H54 (cell line): ENCODE data around the gene ITGA8.

ENCODE experiments used
- DNase-seq: peaks from one replicate; pipeline ENCODE4 v3.0.0; 2011; ENCODE audit warnings: low spot score, mixed read lengths; ENCODE audit not compliant: insufficient read length
- FAIRE-seq: peaks from 3 replicates; lab custom pipeline; 2011; peaks lifted over from hg19 to GRCh38; lab: Jason Lieb, UNC
- POLR2A ChIP-seq: IDR thresholded peaks from 2 replicates; pipeline ENCODE4 v1.6.1; 2011; ENCODE audit warnings: low read depth, mild to moderate bottlenecking, low read length

The ITGA8 gene

DNA sequence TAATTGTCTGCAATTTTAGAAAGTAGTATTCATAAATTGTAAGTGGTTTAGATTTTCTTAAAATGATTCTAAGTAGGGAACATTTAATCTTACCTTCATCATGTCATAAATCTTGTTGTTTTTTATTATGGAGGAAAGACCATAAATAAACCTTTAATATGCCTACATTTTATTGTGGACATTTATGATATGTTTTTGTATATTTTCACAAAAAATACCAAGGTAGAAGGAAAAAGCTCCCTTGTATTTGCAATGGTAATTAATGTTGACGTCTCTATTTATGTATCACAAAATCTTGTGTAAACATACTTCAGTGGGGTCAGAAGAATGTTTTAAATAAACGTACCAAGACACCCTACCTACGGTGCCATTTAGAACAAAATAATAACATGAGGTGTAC lies 193.0 kb downstream of the ITGA8 start:
- FAIRE-seq (no peak), DNase-seq (no peak)
- TF ChIP-seq POLR2A, result no peak

DNA sequence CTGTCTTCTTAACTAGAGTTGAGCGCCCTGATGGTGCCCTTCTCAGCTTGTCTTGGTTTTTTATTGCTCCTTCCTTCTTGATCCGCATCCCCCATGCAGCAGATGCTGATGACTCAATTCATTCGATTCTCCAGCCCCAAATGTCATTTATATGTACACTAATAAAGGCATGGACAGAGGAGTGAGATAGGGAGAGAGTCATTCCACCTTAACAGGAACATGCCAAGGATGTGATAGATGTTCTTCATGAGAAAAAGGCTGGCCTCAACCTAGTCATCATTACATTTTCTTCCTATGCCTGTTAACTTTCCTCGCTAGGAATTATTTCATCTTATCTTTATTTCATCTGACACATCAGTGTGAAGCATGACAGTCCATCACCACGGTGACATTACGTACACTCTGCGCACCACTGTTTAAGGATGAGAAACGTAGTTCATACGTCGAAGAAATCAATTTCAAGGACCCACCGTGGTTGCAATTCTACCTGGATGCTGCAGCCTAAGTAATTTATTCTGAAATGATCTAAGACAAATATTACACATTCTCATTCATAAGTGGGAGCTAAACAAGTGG lies 198.3 kb downstream of the ITGA8 start:
- DNase-seq (no peak), FAIRE-seq (no peak)
- no peak for TF ChIP-seq POLR2A

GRCh38 chr10:15518250-15518649 lies 201.5 kb downstream of the ITGA8 start:
- DNase-seq (no peak), FAIRE-seq (no peak)
- no peak for TF ChIP-seq POLR2A

GRCh38 chr10:15516256-15517085 lies 203.3 kb downstream of the ITGA8 start:
- no peak for TF ChIP-seq POLR2A
- no peak for DNase-seq
- FAIRE-seq, result no peak

DNA sequence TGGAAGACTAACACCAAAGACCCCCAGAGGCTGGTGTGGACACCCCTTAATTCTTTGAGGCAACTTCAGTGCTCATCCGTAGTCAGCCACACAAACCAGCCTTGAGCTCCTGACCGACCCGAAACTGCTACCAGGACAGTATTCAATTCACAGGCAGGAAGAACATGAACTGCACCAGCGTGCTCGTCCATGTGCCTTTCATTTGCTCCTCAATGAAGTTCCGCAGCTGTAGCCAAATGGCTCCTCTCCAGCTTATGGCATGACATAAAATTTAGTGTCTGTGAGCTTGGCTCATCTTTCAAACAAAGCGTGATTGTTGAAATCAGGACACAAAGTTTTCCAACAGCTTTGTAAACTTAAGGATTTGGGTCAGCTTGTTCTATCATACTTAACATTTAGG lies 204.5 kb downstream of the ITGA8 start:
- no peak for DNase-seq
- no peak for TF ChIP-seq POLR2A
- FAIRE-seq, result no peak

DNA sequence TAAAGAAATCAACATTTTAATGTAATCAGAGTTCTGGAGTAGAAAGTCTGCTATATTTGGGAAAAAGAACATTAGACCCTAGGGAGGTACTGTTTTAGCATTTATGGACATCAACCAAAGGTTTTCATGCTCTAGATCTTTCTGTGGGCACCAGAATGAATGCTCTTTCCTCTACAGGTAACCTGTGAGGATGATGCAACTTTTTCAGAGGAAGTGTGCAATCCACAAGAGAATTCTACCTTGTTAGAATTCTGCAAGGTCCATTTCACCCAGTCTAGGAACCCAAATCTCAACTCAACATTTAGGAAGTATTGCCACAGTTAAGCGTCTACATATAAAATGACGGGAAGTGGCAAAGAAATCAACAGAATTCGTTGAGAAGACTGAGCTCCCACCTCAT lies 208.8 kb downstream of the ITGA8 start:
- DNase-seq (no peak), FAIRE-seq (no peak)
- no peak for TF ChIP-seq POLR2A

GRCh38 chr10:15505329-15505728 lies 214.4 kb downstream of the ITGA8 start:
- no peak for FAIRE-seq
- no peak for DNase-seq
- no peak for TF ChIP-seq POLR2A

DNA sequence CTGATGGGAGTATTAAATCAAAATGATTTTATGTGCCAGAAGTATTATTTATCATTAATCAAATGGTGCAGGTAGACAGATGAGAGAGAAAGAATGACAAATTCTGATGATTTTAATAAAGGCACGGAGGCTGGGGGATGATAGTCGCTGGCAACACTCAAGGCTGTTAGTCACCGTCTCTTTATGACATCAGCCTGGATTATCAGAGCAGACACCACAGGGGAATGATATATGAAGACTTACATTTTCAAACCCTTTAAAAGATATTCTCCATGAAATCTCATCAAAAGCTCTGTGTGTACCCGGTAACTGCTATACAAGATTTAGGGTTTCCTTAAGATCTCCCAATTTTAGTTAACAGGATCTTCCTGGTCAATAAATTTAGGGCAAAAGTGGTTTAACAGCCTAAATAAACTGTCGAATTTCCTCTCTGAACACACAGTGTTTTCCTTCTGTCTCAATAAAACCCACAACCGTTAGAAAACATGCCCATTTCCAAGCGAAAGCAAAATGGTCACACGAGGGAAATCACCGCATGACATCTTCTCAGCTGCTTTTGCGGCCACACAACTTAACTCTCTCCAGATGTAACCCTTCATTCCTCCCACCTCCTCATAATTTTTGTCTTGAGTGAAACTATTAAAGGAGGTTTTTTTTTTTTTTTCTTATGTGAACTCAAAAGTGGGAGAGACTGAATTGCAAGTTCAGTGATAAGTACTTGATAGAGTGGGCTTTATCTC lies 215.5 kb downstream of the ITGA8 start:
- FAIRE-seq, result no peak
- no peak for DNase-seq
- TF ChIP-seq POLR2A, result no peak

GRCh38 chr10:15494850-15495506 lies 224.7 kb downstream of the ITGA8 start:
- FAIRE-seq (no peak), DNase-seq (no peak)
- TF ChIP-seq POLR2A, result no peak

- DNase-seq (no peak), FAIRE-seq (no peak)
- TF ChIP-seq POLR2A, result no peak
Measured at GRCh38 chr10:15491856-15492642, 227.7 kb downstream of the ITGA8 start.

DNA sequence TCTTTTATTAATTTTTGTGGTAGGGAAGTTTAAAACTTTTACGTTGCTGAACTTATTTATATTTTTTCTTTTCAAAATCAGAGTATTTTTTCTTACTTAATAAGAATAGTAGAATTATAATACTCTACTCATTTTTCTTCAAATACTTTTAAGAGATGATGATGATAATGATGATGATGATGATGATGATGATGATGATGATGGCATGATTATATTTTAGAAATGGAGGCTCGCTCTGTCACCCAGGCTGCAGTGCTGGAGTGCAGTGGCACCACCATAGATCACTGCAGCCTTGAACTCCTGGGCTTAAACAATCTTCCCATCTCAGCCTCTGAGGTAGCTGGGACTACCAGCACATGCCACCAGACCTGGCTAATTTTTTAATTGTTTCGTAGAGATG lies 230.3 kb downstream of the ITGA8 start:
- no peak for TF ChIP-seq POLR2A
- FAIRE-seq, result no peak
- DNase-seq, result no peak

DNA sequence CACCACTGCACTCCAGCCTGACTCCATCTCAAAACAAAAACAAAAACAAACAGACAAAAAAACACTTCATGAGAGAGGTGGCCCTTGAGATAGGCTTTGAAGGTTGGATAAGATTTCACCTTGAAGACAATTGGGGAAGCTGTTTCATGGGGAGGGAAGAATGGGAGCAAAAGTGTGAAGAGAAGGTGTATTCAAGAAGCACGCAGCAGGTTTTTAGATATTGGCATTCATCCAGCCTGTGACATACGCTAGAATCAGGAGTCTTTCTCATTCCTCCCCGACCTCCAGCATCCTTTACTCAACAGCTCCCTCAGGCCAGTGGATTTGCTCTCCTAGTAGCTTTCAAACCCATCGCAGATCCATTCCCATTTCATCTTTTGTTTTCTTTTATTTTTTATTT lies 232.3 kb downstream of the ITGA8 start:
- FAIRE-seq, result no peak
- TF ChIP-seq POLR2A, result no peak
- no peak for DNase-seq

GRCh38 chr10:15486404-15486803 lies 233.3 kb downstream of the ITGA8 start:
- no peak for TF ChIP-seq POLR2A
- DNase-seq (no peak), FAIRE-seq (no peak)
